Liver (tissue), 3 donors: ENCODE measurements around the gene SOX6.

Experiments used
- CTCF ChIP-seq: fragments of 150-350 bp; IDR thresholded peaks from 2 replicates; pipeline ENCODE4 v1.5.1; 2017; ENCODE audit warnings: improper control_type of control experiment, low read depth, low read length; ENCODE audit not compliant: missing input control
- GABPA ChIP-seq, 2 donors: IDR thresholded peaks in 1 of 2; conservative IDR thresholded peaks in 1 of 2; 2 replicates each; pipeline ENCODE4 v1.6.1; 2016; ENCODE audit warnings: antibody characterized with exemption in 2 of 2, mild to moderate bottlenecking in 1 of 2, moderate library complexity in 1 of 2
- MAX ChIP-seq: IDR thresholded peaks from 2 replicates; pipeline ENCODE4 v1.6.1; 2016; ENCODE audit warnings: antibody characterized with exemption
- NR2F2 ChIP-seq: IDR thresholded peaks from 2 replicates; pipeline ENCODE4 v1.6.1; 2016; ENCODE audit warnings: antibody characterized with exemption
- RAD21 ChIP-seq, 2 donors: IDR thresholded peaks; 2 replicates each; pipeline ENCODE4 v1.6.1; 2016; ENCODE audit warnings: antibody characterized with exemption in 2 of 2, mild to moderate bottlenecking in 2 of 2
- REST ChIP-seq: IDR thresholded peaks from 2 replicates; pipeline ENCODE4 v1.6.1; 2016; ENCODE audit warnings: antibody characterized with exemption, mild to moderate bottlenecking
- RXRA ChIP-seq, 2 donors: IDR thresholded peaks; 2 replicates each; pipeline ENCODE4 v1.6.1; 2017 to 2018; ENCODE audit warnings: antibody characterized with exemption in 2 of 2, mild to moderate bottlenecking in 1 of 2
- SP1 ChIP-seq: IDR thresholded peaks from 2 replicates; pipeline ENCODE4 v1.6.1; 2018; ENCODE audit warnings: antibody characterized with exemption, mild to moderate bottlenecking
- TAF1 ChIP-seq: conservative IDR thresholded peaks from 2 replicates; pipeline ENCODE4 v1.6.1; 2016; ENCODE audit warnings: antibody characterized with exemption, mild to moderate bottlenecking
- YY1 ChIP-seq: IDR thresholded peaks from 2 replicates; pipeline ENCODE4 v1.6.1; 2016; ENCODE audit warnings: antibody characterized with exemption, mild to moderate bottlenecking
- TF ChIP-seq, protein P1 (sequence below): IDR thresholded peaks from 2 replicates; pipeline ENCODE4 v1.6.1; 2016; ENCODE audit warnings: antibody characterized with exemption
- TF ChIP-seq, protein P2 (sequence below): IDR thresholded peaks from 2 replicates; pipeline ENCODE4 v1.6.1; 2016; ENCODE audit warnings: antibody characterized with exemption
- donor health status: healthy.
- donor health status: healthy.

- no peak for TF ChIP-seq CTCF
- TF ChIP-seq, protein P1, sequence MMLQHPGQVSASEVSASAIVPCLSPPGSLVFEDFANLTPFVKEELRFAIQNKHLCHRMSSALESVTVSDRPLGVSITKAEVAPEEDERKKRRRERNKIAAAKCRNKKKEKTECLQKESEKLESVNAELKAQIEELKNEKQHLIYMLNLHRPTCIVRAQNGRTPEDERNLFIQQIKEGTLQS = no peak
- TF ChIP-seq MAX = no peak
- no peak for TF ChIP-seq REST
- TF ChIP-seq, protein P2, sequence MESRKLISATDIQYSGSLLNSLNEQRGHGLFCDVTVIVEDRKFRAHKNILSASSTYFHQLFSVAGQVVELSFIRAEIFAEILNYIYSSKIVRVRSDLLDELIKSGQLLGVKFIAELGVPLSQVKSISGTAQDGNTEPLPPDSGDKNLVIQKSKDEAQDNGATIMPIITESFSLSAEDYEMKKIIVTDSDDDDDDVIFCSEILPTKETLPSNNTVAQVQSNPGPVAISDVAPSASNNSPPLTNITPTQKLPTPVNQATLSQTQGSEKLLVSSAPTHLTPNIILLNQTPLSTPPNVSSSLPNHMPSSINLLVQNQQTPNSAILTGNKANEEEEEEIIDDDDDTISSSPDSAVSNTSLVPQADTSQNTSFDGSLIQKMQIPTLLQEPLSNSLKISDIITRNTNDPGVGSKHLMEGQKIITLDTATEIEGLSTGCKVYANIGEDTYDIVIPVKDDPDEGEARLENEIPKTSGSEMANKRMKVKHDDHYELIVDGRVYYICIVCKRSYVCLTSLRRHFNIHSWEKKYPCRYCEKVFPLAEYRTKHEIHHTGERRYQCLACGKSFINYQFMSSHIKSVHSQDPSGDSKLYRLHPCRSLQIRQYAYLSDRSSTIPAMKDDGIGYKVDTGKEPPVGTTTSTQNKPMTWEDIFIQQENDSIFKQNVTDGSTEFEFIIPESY = no peak
- no peak for TF ChIP-seq NR2F2
- TF ChIP-seq SP1 = no peak
- TF ChIP-seq YY1 = no peak
- TF ChIP-seq RXRA (IDR thresholded peaks at IDR 0.05) = no peak
- TF ChIP-seq TAF1 = no peak
- TF ChIP-seq GABPA (IDR thresholded peaks at IDR 0.05 in 1 of 2, conservative IDR thresholded peaks at IDR 0.05 in 1 of 2) = no peak
- TF ChIP-seq RAD21 (IDR thresholded peaks at IDR 0.05) = no peak
Measured at GRCh38 chr11:15976433-15977045, 379.8 kb downstream of the SOX6 start.
